ENCODE results near the gene DDX39B.
"Not testable (repeated sequence)": the region's sequence is repeated elsewhere in the genome, so short reads cannot be mapped to it uniquely, and the experiment has no call there.

DDX39B gene

DNA sequence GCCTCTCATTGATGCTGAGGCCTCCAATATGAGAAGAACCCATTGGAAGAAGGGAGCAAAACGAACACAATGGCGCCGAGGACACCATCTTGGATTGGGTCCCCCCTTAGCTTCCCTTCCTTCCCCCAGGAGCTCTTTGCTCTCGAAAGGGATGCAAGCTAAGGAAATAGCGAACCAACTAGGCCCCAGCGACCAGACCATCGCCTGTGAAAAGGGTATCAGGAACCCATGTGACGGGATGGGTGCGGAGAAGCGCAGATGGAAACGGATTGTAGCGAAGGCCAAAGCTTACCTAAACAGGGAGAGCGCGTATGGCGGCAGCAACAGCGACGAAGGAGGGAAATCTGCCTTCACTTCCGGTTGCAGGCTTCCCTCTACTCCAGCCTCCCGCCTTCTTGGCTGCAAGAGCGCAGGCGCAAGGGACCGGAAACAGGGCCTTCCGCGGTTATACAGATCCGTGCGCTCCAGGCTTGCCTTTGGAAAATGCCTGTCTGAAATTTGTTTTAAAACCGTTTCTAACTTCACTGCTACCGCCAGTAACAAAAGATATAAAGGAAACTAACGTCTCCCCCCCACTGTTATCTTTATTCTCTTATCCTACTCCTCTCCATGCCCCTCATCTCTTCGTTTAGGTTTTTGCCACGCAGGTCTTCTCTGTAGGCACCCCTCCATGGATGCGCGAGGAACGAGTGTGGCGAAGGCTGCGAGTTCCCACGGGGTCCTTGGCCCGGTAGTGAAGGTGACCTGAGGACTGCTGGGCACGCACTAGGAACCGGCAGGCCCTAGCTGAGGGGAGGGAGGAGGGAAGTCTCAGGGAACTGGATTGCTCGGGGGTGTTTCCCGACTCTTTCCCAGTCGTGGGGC lies at the start of gene DDX39B:
DDX39B (minus strand) TSS at position 346 of the 864 bp plus-strand sequence. CDS start 1,471 bp downstream, outside the sequence.
- Histone ChIP-seq H3K9me2 (ENCODE audit: low read depth, low read length) (no peaks in the 10 kb centered on the region), H3K36me3 (ENCODE audit: insufficient read depth, low read length) (peaks cover 42% of the 10 kb centered on the region), H3K4me1 (ENCODE audit: insufficient read depth, low read length, severe bottlenecking) (peaks cover 58% of the 10 kb centered on the region), H3K27me3 (ENCODE audit: insufficient read depth, low read length) (no peaks in the 10 kb centered on the region), H3K4me2 (ENCODE audit: low read length) (peak within 1 kb of the TSS; percentile 87), H4K20me1 (ENCODE audit: insufficient read depth, low read length) (no peaks in the 10 kb centered on the region), H3F3A (ENCODE audit: insufficient read depth, low read length) (no peaks in the 10 kb centered on the region), H3K9ac (ENCODE audit: low read length) (peak within 1 kb of the TSS; percentile 91), H3K9me3 (ENCODE audit: low read length) (no peaks in the 10 kb centered on the region), H2AFZ (ENCODE audit: low read length) (no peak within 1 kb of the TSS), H3K4me3 (ENCODE audit: low read depth, low read length, poor library complexity, severe bottlenecking) (peak within 1 kb of the TSS; percentile 81), H3K27ac (ENCODE audit: low read depth, low read length, poor library complexity, severe bottlenecking) (peak within 1 kb of the TSS; percentile 84), H3K79me2 (ENCODE audit: insufficient read depth, low read length) (peaks cover 39% of the 10 kb centered on the region)
- TF ChIP-seq CTCF (IDR thresholded peaks at IDR 0.05; ENCODE audit: low read length) (no peak), EZH2 (IDR thresholded peaks at IDR 0.05; ENCODE audit: borderline replicate concordance, low read length) (no peak)

DNA sequence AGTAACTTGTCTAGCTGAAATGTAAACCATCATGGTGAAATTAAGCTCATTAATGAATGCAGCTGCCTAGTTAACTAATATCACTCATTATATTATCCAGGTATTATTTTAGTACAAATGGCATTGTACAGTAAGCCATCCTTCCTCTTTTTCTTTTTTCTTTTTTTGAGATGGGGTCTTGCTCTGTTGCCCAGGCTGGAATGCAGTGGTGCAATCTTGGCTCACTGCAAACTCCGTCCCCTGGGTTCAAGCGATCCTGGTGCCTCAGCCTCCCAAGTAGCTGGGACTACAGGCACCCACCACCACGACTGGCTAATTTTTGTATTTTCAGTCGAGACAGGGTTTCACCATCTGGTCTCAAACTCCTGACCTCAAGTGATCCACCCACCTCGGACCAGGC lies 48.9 kb upstream of the DDX39B start:
- H3K9ac ChIP-seq (ENCODE audit: low read length); H3K36me3 ChIP-seq (ENCODE audit: insufficient read depth, low read length); H3K9me2 ChIP-seq (ENCODE audit: low read depth, low read length); H4K20me1 ChIP-seq (ENCODE audit: insufficient read depth, low read length); H3K79me2 ChIP-seq (ENCODE audit: insufficient read depth, low read length); H3K27me3 ChIP-seq (ENCODE audit: insufficient read depth, low read length); H3K27ac ChIP-seq (ENCODE audit: low read depth, low read length, poor library complexity, severe bottlenecking); H3K4me2 ChIP-seq (ENCODE audit: low read length); H3F3A ChIP-seq (ENCODE audit: insufficient read depth, low read length); H3K9me3 ChIP-seq (ENCODE audit: low read length); H2AFZ ChIP-seq (ENCODE audit: low read length); H3K4me3 ChIP-seq (ENCODE audit: low read depth, low read length, poor library complexity, severe bottlenecking): not testable (repeated sequence)
- peaks cover 25% of the 10 kb centered on the region for H3K4me1 ChIP-seq (ENCODE audit: insufficient read depth, low read length, severe bottlenecking)

GRCh38 chr6:31588871-31589650 lies 47.3 kb upstream of the DDX39B start:
- H3K9me2 ChIP-seq (ENCODE audit: low read depth, low read length) = no peaks in the 10 kb centered on the region
- no peak overlapping the region for H3K4me3 ChIP-seq (ENCODE audit: low read depth, low read length, poor library complexity, severe bottlenecking)
- H3K9ac ChIP-seq (ENCODE audit: low read length) = no peak overlapping the region
- no peaks in the 10 kb centered on the region for H3K36me3 ChIP-seq (ENCODE audit: insufficient read depth, low read length)
- peaks cover 42% of the 10 kb centered on the region for H3K4me1 ChIP-seq (ENCODE audit: insufficient read depth, low read length, severe bottlenecking)
- H4K20me1 ChIP-seq (ENCODE audit: insufficient read depth, low read length) = no peaks in the 10 kb centered on the region
- H3K27ac ChIP-seq (ENCODE audit: low read depth, low read length, poor library complexity, severe bottlenecking) = no peak overlapping the region
- no peak overlapping the region for H3K4me2 ChIP-seq (ENCODE audit: low read length)
- H3K79me2 ChIP-seq (ENCODE audit: insufficient read depth, low read length) = no peaks in the 10 kb centered on the region
- no peaks in the 10 kb centered on the region for H3K9me3 ChIP-seq (ENCODE audit: low read length)
- no peaks in the 10 kb centered on the region for H3K27me3 ChIP-seq (ENCODE audit: insufficient read depth, low read length)
- no peak for TF ChIP-seq EZH2 (IDR thresholded peaks at IDR 0.05; ENCODE audit: borderline replicate concordance, low read length)
- TF ChIP-seq CTCF (IDR thresholded peaks at IDR 0.05; ENCODE audit: low read length) = no peak
- H3F3A ChIP-seq (ENCODE audit: insufficient read depth, low read length) = no peaks in the 10 kb centered on the region
- no peak overlapping the region for H2AFZ ChIP-seq (ENCODE audit: low read length)
